HL-60 (cell line): Measurements from ENCODE around the gene BLM.

Experiments
- CTCF ChIP-seq: IDR thresholded peaks from one replicate; pipeline ENCODE4 v1.5.1; 2011; ENCODE audit warnings: low read length, control low read depth, inconsistent platforms; ENCODE audit not compliant: insufficient read depth
- GABPA ChIP-seq: IDR thresholded peaks from 2 replicates; pipeline ENCODE4 v1.6.1; 2012; ENCODE audit warnings: low read depth
- POLR2AphosphoS5 ChIP-seq: IDR thresholded peaks from 2 replicates; pipeline ENCODE4 v1.6.1; 2012; ENCODE audit warnings: low read depth
- REST ChIP-seq: IDR thresholded peaks from 2 replicates; pipeline ENCODE4 v1.6.1; 2012; ENCODE audit warnings: low read depth; ENCODE audit not compliant: insufficient replicate concordance
- SPI1 ChIP-seq: IDR thresholded peaks from 2 replicates; pipeline ENCODE4 v1.6.1; 2012; ENCODE audit warnings: low read depth, mild to moderate bottlenecking, borderline replicate concordance

GRCh38 chr15:90845201-90845949, 128.2 kb downstream of the BLM start:
- TF ChIP-seq CTCF (no peak), REST (no peak), POLR2AphosphoS5 (no peak), GABPA (no peak), SPI1 (no peak)
